HepG2 (cell line): ENCODE measurements around the gene SLC23A3. TPM values are rescaled to one million over a fixed set of nuclear protein-coding genes. Genes with fewer than 3 reads are reported as not detected.

Experiments used
- ARID2 ChIP-seq: sonication (generic); formaldehyde crosslinking; IDR thresholded peaks from 2 replicates; pipeline ENCODE4 v1.8.1; 2022; ENCODE audit warnings: mild to moderate bottlenecking, missing genetic modification reagents, borderline replicate concordance
- CENPT ChIP-seq: sonication (generic); formaldehyde crosslinking; IDR thresholded peaks from 2 replicates; pipeline ENCODE4 v1.8.0; 2022; ENCODE audit warnings: low read depth, mild to moderate bottlenecking, moderate library complexity, missing genetic modification reagents
- FOXJ3 ChIP-seq: sonication (generic); formaldehyde crosslinking; IDR thresholded peaks from 2 replicates; pipeline ENCODE4 v1.4.0; 2020; ENCODE audit warnings: missing genetic modification reagents, mild to moderate bottlenecking, borderline replicate concordance
- MIER2 ChIP-seq: IDR thresholded peaks from 2 replicates; pipeline ENCODE4 v1.6.1; 2016; ENCODE audit warnings: missing biosample characterization, missing genetic modification reagents
- NFATC3 ChIP-seq: sonication (generic); formaldehyde crosslinking; IDR thresholded peaks from 2 replicates; pipeline ENCODE4 v1.5.1; 2020; ENCODE audit warnings: mild to moderate bottlenecking, missing genetic modification reagents
- NR1H2 ChIP-seq: sonication (generic); formaldehyde crosslinking; IDR thresholded peaks from 2 replicates; pipeline ENCODE4 v1.8.1; 2022; ENCODE audit warnings: low read depth, missing genetic modification reagents, borderline replicate concordance
- ZBTB21 ChIP-seq: sonication (generic); formaldehyde crosslinking; IDR thresholded peaks from 2 replicates; pipeline ENCODE4 v1.4.0; 2020; ENCODE audit warnings: missing genetic modification reagents
- ZNF33B ChIP-seq: sonication (generic); formaldehyde crosslinking; IDR thresholded peaks from 2 replicates; pipeline ENCODE4 v1.5.1; 2020; ENCODE audit warnings: mild to moderate bottlenecking, missing genetic modification reagents
- polyA plus RNA-seq, 8 experiments: library from polyadenylated mRNA; depleted of rRNA in 3 of 8; stranded (reverse) in 7 of 8; unstranded in 1 of 8; fragments of >200 nt; fragmentation: Illumina TruSeq in 4 of 8; extraction: Trizol in 4 of 8; gene quantifications; 2 replicates each; pipeline versions ENCODE4 v1.2.1 to v1.2.3, GENCODE V29; 2011 to 2016; ENCODE audit warnings: low read depth in 4 of 8, missing spikeins in 1 of 8, mixed read lengths in 1 of 8; ENCODE audit not compliant: insufficient read depth in 1 of 8
- total RNA-seq, 5 experiments: library from RNA; depleted of rRNA; stranded (reverse); fragments of >200 nt; fragmentation: Illumina TruSeq; extraction: Trizol; gene quantifications; 2 replicates each; pipeline ENCODE4 v1.2.3, GENCODE V29; 2016; ENCODE audit warnings: low read depth in 1 of 5
- TF ChIP-seq, protein P1 (sequence below): sonication (generic); formaldehyde crosslinking; conservative IDR thresholded peaks from 2 replicates; pipeline ENCODE4 v1.4.0; 2020; ENCODE audit warnings: missing genetic modification reagents
- TF ChIP-seq, protein P2 (sequence below): sonication (generic); formaldehyde crosslinking; IDR thresholded peaks from 2 replicates; pipeline ENCODE4 v1.9.0; 2021; ENCODE audit warnings: missing genetic modification reagents, borderline replicate concordance
- TF ChIP-seq, protein P3 (sequence below): sonication (generic); formaldehyde crosslinking; IDR thresholded peaks from 2 replicates; pipeline ENCODE4 v1.4.0; 2020; ENCODE audit warnings: mild to moderate bottlenecking, missing genetic modification reagents
- TF ChIP-seq, protein P4 (sequence below): sonication (generic); formaldehyde crosslinking; IDR thresholded peaks from 2 replicates; pipeline ENCODE4 v1.4.0; 2020; ENCODE audit warnings: low read depth, mild to moderate bottlenecking, missing genetic modification reagents
- TF ChIP-seq, protein P5 (sequence below): fragments of 450-650 bp; IDR thresholded peaks from 2 replicates; pipeline ENCODE4 v1.6.1; 2017
- TF ChIP-seq, protein P6 (sequence below): IDR thresholded peaks from 2 replicates; pipeline ENCODE4 v1.6.1; 2016; ENCODE audit warnings: missing compliant biosample characterization, missing genetic modification reagents, borderline replicate concordance
- TF ChIP-seq, protein P7 (sequence below): sonication (generic); formaldehyde crosslinking; IDR thresholded peaks from 2 replicates; pipeline ENCODE4 v1.8.0; 2022; ENCODE audit warnings: low read depth, missing genetic modification reagents

Gene SLC23A3
- total and polyA plus RNA-seq, 2 of the 13 experiments (the other 11 are each of a cell fraction or from before 2014, with no cell fraction given): 0.38 to 0.78 TPM

DNA sequence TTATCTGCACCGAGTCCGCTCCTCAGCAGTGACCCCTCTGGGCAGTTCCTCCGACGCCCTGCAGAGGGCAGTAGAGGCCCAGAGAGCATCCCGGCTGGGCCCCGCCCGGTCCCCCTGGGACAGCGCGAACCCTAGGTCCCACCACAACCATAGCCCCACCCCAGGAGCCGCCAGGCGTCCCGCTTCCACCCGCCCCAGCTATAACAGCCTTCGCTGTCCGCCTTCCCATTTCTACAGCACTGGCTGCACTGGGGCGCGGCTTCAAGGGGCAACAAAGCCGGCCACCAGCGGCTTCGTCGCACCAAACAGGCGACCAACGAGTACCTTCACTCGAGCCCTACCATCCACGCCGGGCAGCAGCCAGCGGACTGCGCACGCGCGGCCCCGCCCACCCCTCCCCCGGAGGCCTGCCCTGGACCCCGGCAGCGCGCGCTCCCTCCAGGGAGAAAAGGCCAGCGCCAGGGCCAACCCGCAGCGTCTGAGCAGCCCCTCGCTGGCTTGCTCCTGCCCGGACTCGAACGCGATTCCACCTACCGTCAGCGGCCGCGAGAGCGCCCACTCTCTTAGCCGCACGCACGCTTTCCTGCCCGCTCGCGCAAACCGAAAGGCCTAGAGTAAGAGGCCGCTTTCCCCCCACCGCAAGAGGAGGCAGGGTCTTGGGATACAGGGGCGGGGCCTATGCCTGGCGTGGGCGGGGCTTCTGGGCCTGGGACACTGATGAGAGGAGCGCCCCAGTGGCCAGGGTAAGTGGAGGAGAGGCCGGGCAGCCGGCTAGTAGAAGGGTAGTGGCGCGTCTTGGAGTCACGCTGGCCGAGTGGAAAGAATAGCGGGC, 9.4 kb downstream of the SLC23A3 start, which contains the start of gene NHEJ1 (continued):
- TF ChIP-seq, protein P1, sequence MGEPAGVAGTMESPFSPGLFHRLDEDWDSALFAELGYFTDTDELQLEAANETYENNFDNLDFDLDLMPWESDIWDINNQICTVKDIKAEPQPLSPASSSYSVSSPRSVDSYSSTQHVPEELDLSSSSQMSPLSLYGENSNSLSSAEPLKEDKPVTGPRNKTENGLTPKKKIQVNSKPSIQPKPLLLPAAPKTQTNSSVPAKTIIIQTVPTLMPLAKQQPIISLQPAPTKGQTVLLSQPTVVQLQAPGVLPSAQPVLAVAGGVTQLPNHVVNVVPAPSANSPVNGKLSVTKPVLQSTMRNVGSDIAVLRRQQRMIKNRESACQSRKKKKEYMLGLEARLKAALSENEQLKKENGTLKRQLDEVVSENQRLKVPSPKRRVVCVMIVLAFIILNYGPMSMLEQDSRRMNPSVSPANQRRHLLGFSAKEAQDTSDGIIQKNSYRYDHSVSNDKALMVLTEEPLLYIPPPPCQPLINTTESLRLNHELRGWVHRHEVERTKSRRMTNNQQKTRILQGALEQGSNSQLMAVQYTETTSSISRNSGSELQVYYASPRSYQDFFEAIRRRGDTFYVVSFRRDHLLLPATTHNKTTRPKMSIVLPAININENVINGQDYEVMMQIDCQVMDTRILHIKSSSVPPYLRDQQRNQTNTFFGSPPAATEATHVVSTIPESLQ (CRISPR knock-in tag): peak; percentile 24; the same call in 1 of the 2 replicates
- 0 out of 2 replicates have a peak, but pooled peaks have one; percentile 73 for TF ChIP-seq CENPT (CRISPR knock-in tag)
- TF ChIP-seq, protein P2, sequence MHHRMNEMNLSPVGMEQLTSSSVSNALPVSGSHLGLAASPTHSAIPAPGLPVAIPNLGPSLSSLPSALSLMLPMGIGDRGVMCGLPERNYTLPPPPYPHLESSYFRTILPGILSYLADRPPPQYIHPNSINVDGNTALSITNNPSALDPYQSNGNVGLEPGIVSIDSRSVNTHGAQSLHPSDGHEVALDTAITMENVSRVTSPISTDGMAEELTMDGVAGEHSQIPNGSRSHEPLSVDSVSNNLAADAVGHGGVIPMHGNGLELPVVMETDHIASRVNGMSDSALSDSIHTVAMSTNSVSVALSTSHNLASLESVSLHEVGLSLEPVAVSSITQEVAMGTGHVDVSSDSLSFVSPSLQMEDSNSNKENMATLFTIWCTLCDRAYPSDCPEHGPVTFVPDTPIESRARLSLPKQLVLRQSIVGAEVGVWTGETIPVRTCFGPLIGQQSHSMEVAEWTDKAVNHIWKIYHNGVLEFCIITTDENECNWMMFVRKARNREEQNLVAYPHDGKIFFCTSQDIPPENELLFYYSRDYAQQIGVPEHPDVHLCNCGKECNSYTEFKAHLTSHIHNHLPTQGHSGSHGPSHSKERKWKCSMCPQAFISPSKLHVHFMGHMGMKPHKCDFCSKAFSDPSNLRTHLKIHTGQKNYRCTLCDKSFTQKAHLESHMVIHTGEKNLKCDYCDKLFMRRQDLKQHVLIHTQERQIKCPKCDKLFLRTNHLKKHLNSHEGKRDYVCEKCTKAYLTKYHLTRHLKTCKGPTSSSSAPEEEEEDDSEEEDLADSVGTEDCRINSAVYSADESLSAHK: no peak
- peak; percentile 80; the same call in 1 of the 2 replicates for TF ChIP-seq NFATC3 (CRISPR knock-in tag)
- TF ChIP-seq, protein P3, sequence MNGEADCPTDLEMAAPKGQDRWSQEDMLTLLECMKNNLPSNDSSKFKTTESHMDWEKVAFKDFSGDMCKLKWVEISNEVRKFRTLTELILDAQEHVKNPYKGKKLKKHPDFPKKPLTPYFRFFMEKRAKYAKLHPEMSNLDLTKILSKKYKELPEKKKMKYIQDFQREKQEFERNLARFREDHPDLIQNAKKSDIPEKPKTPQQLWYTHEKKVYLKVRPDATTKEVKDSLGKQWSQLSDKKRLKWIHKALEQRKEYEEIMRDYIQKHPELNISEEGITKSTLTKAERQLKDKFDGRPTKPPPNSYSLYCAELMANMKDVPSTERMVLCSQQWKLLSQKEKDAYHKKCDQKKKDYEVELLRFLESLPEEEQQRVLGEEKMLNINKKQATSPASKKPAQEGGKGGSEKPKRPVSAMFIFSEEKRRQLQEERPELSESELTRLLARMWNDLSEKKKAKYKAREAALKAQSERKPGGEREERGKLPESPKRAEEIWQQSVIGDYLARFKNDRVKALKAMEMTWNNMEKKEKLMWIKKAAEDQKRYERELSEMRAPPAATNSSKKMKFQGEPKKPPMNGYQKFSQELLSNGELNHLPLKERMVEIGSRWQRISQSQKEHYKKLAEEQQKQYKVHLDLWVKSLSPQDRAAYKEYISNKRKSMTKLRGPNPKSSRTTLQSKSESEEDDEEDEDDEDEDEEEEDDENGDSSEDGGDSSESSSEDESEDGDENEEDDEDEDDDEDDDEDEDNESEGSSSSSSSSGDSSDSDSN (CRISPR knock-in tag): peak; percentile 86
- TF ChIP-seq ARID2 (CRISPR knock-in tag): peak; percentile 99
- TF ChIP-seq, protein P4, sequence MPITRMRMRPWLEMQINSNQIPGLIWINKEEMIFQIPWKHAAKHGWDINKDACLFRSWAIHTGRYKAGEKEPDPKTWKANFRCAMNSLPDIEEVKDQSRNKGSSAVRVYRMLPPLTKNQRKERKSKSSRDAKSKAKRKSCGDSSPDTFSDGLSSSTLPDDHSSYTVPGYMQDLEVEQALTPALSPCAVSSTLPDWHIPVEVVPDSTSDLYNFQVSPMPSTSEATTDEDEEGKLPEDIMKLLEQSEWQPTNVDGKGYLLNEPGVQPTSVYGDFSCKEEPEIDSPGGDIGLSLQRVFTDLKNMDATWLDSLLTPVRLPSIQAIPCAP (CRISPR knock-in tag): no peak
- peak; percentile 80 for TF ChIP-seq MIER2
- TF ChIP-seq, protein P5, sequence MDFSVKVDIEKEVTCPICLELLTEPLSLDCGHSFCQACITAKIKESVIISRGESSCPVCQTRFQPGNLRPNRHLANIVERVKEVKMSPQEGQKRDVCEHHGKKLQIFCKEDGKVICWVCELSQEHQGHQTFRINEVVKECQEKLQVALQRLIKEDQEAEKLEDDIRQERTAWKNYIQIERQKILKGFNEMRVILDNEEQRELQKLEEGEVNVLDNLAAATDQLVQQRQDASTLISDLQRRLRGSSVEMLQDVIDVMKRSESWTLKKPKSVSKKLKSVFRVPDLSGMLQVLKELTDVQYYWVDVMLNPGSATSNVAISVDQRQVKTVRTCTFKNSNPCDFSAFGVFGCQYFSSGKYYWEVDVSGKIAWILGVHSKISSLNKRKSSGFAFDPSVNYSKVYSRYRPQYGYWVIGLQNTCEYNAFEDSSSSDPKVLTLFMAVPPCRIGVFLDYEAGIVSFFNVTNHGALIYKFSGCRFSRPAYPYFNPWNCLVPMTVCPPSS: no peak
- TF ChIP-seq, protein P6, sequence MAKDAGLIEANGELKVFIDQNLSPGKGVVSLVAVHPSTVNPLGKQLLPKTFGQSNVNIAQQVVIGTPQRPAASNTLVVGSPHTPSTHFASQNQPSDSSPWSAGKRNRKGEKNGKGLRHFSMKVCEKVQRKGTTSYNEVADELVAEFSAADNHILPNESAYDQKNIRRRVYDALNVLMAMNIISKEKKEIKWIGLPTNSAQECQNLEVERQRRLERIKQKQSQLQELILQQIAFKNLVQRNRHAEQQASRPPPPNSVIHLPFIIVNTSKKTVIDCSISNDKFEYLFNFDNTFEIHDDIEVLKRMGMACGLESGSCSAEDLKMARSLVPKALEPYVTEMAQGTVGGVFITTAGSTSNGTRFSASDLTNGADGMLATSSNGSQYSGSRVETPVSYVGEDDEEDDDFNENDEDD: no peak; the same call in 1 of the 2 replicates
- TF ChIP-seq ZBTB21: peak; percentile 36; the same call in 1 of the 2 replicates
- peak; percentile 96 for TF ChIP-seq ZNF33B
- 0 out of 2 replicates have a peak, but pooled peaks have one; percentile 70 for TF ChIP-seq NR1H2 (CRISPR knock-in tag)
- TF ChIP-seq, protein P7, sequence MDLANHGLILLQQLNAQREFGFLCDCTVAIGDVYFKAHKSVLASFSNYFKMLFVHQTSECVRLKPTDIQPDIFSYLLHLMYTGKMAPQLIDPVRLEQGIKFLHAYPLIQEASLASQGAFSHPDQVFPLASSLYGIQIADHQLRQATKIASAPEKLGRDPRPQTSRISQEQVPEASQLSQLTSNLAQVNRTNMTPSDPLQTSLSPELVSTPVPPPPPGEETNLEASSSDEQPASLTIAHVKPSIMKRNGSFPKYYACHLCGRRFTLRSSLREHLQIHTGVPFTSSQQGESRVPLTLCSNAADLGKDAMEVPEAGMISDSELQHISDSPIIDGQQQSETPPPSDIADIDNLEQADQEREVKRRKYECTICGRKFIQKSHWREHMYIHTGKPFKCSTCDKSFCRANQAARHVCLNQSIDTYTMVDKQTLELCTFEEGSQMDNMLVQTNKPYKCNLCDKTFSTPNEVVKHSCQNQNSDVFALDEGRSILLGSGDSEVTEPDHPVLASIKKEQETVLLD (CRISPR knock-in tag): no peak
- TF ChIP-seq FOXJ3: 0 out of 2 replicates have a peak, but pooled peaks have one; percentile 13
